A549 treated with Mapracorat at 1 μM for 4 hours (cell line): ENCODE measurements around the gene IL1RL1. TPM values are rescaled to one million over a fixed set of nuclear protein-coding genes. Genes with fewer than 3 reads are reported as not detected.

Experiments used
- total RNA-seq: library from RNA; stranded (reverse); fragments of 200-300 nt; extraction: Qiagen RNA extraction; gene quantifications from 5 replicates; pipeline ENCODE4 v1.2.3, GENCODE V29; 2022

The IL1RL1 gene
- total RNA-seq: 0.77 to 1.6 TPM (median 1.1 TPM) in 5 replicates

GRCh38 chr2:102310964-102311640 is at the start of gene IL1RL1:
TSS of gene IL1RL1 (plus strand) at chr2:102311563. CDS start at chr2:102338265, 26,702 bp downstream.

GRCh38 chr2:102355526-102356380 is 44.4 kb downstream of the IL1RL1 start, which contains the start of gene IL18R1:
TSS of gene IL18R1 (plus strand) at chr2:102355796. CDS start at chr2:102362661, 6,865 bp downstream.

Other genes with a start within 250 kb of the IL1RL1 start
- 35.9 to 52.2 TPM (median 43.5 TPM) in 5 replicates for gene IL1R1, start 168.8 kb upstream of the IL1RL1 start, total RNA-seq
- gene IL1RL2, start 124.5 kb upstream of the IL1RL1 start, total RNA-seq: 0.07 TPM in 1 of 5 replicates, not detected in the others
- 1.0 to 1.5 TPM (median 1.3 TPM) in 5 replicates for gene IL18R1, start 44.2 kb downstream of the IL1RL1 start, total RNA-seq
- gene IL18RAP, start 111.6 kb downstream of the IL1RL1 start, total RNA-seq: 0.11 to 0.15 TPM in 2 of 5 replicates, not detected in the others
- gene SLC9A4, start 161.7 kb downstream of the IL1RL1 start, total RNA-seq: not detected in 5 replicates